Liver (tissue), 3 donors: ENCODE data around the gene LDB3.

Experiments
- ATF3 ChIP-seq: IDR thresholded peaks from 2 replicates; pipeline ENCODE4 v1.6.1; 2016; ENCODE audit warnings: antibody characterized with exemption
- CTCF ChIP-seq: fragments of 150-350 bp; IDR thresholded peaks from 2 replicates; pipeline ENCODE4 v1.5.1; 2017; ENCODE audit warnings: improper control_type of control experiment, low read depth, low read length; ENCODE audit not compliant: missing input control
- JUND ChIP-seq, 2 donors: IDR thresholded peaks; 2 replicates each; pipeline ENCODE4 v1.6.1; 2016; ENCODE audit warnings: antibody characterized with exemption in 2 of 2
- RAD21 ChIP-seq, 2 donors: IDR thresholded peaks; 2 replicates each; pipeline ENCODE4 v1.6.1; 2016; ENCODE audit warnings: antibody characterized with exemption in 2 of 2, mild to moderate bottlenecking in 2 of 2
- REST ChIP-seq: IDR thresholded peaks from 2 replicates; pipeline ENCODE4 v1.6.1; 2016; ENCODE audit warnings: antibody characterized with exemption, mild to moderate bottlenecking
- SP1 ChIP-seq: IDR thresholded peaks from 2 replicates; pipeline ENCODE4 v1.6.1; 2018; ENCODE audit warnings: antibody characterized with exemption, mild to moderate bottlenecking
- donor health status: healthy.
- donor health status: healthy.

GRCh38 chr10:86665218-86665607 is 3.1 kb upstream of the LDB3 start:
- no peak for TF ChIP-seq ATF3
- no peak for TF ChIP-seq CTCF
- TF ChIP-seq RAD21 (IDR thresholded peaks at IDR 0.05), result no peak
- TF ChIP-seq REST, result no peak
- TF ChIP-seq JUND (IDR thresholded peaks at IDR 0.05), result no peak
- no peak for TF ChIP-seq SP1
